ENCODE measurements around the gene DHX8. TPM values are rescaled to one million over a fixed set of nuclear protein-coding genes. Genes with fewer than 3 reads are reported as not detected.
A peak's percentile ranks its signal among the peaks of the same experiment; 100 is the strongest.
"Not testable (repeated sequence)": the region's sequence is repeated elsewhere in the genome, so short reads cannot be mapped to it uniquely, and the experiment has no call there.

The DHX8 gene
- total RNA-seq (ENCODE audit: insufficient read depth, low replicate concordance): 12.5 TPM

- DNase-seq (ENCODE audit: low spot score): peak; percentile 99
These were observed at the start of gene DHX8 for GRCh38 chr17:43483674-43484551. Gene DHX8 (plus strand): TSS chr17:43483975. CDS start chr17:43484038, 63 bp downstream.

GRCh38 chr17:43434902-43435319, 48.9 kb upstream of the DHX8 start:
- DNase-seq (ENCODE audit: low spot score): no peak

GRCh38 chr17:43437756-43438155, 46.0 kb upstream of the DHX8 start:
- DNase-seq (ENCODE audit: low spot score): no peak

- DNase-seq (ENCODE audit: low spot score): no peak
These were observed 45.1 kb upstream of the DHX8 start for GRCh38 chr17:43438626-43439025.

GRCh38 chr17:43439041-43439440, 44.7 kb upstream of the DHX8 start:
- no peak for DNase-seq (ENCODE audit: low spot score)

GRCh38 chr17:43442711-43443110, 41.1 kb upstream of the DHX8 start:
- no peak for DNase-seq (ENCODE audit: low spot score)

- DNase-seq (ENCODE audit: low spot score): no peak
These were observed 40.4 kb upstream of the DHX8 start for GRCh38 chr17:43443381-43443780.

GRCh38 chr17:43444223-43445008, 39.4 kb upstream of the DHX8 start:
- DNase-seq (ENCODE audit: low spot score): peak; percentile 53

GRCh38 chr17:43445009-43445589, 38.7 kb upstream of the DHX8 start:
- no peak for DNase-seq (ENCODE audit: low spot score)

GRCh38 chr17:43446773-43447172, 37.0 kb upstream of the DHX8 start:
- no peak for DNase-seq (ENCODE audit: low spot score)

GRCh38 chr17:43448720-43449469, 34.9 kb upstream of the DHX8 start:
- no peak for DNase-seq (ENCODE audit: low spot score)

- DNase-seq (ENCODE audit: low spot score): no peak
These were observed 34.1 kb upstream of the DHX8 start for GRCh38 chr17:43449470-43450248.

GRCh38 chr17:43450791-43451190, 33.0 kb upstream of the DHX8 start:
- not testable (repeated sequence) for DNase-seq (ENCODE audit: low spot score)

GRCh38 chr17:43451741-43452140, 32.0 kb upstream of the DHX8 start:
- not testable (repeated sequence) for DNase-seq (ENCODE audit: low spot score)

- DNase-seq (ENCODE audit: low spot score): no peak
These were observed 30.4 kb upstream of the DHX8 start for GRCh38 chr17:43453331-43453812.

GRCh38 chr17:43454868-43455267, 28.9 kb upstream of the DHX8 start:
- DNase-seq (ENCODE audit: low spot score): no peak

GRCh38 chr17:43456029-43456428, 27.7 kb upstream of the DHX8 start:
- DNase-seq (ENCODE audit: low spot score): no peak

GRCh38 chr17:43456661-43457361, 27.0 kb upstream of the DHX8 start:
- DNase-seq (ENCODE audit: low spot score): no peak

GRCh38 chr17:43457362-43457692, 26.4 kb upstream of the DHX8 start:
- no peak for DNase-seq (ENCODE audit: low spot score)

- not testable (repeated sequence) for DNase-seq (ENCODE audit: low spot score)
These were observed 23.9 kb upstream of the DHX8 start for GRCh38 chr17:43459878-43460277.

Data from umbilical cord (tissue), 2 donors.